Left ventricle myocardium inferior (tissue), 1 donor: Measurements from ENCODE around the gene SRGN. TPM values are rescaled to one million over a fixed set of nuclear protein-coding genes. Genes with fewer than 3 reads are reported as not detected.

Source experiments
- DNase-seq: peaks from one replicate; pipeline ENCODE4 v3.0.0-alpha.2; 2020
- H3K27ac ChIP-seq: fragments of 200-600 bp; replicated peaks from 2 replicates; pipeline ENCODE4 v1.8.0; 2021
- H3K27me3 ChIP-seq: fragments of 200-600 bp; 2 replicates; pipeline ENCODE4 v1.8.0; 2021; ENCODE audit warnings: low read depth
- H3K36me3 ChIP-seq: fragments of 200-600 bp; 2 replicates; pipeline ENCODE4 v1.8.0; 2021
- H3K4me1 ChIP-seq: fragments of 200-600 bp; 2 replicates; pipeline ENCODE4 v1.8.0; 2021
- H3K4me3 ChIP-seq: fragments of 200-600 bp; 2 replicates; pipeline ENCODE4 v1.8.0; 2021; ENCODE audit warnings: mild to moderate bottlenecking, moderate library complexity
- H3K9me3 ChIP-seq: fragments of 200-600 bp; replicated peaks from 2 replicates; pipeline ENCODE4 v1.8.0; 2021
- CTCF ChIP-seq: fragments of 200-600 bp; IDR thresholded peaks from 2 replicates; pipeline ENCODE4 v1.8.0; 2021; ENCODE audit warnings: antibody characterized with exemption, mild to moderate bottlenecking, borderline replicate concordance
- intact Hi-C: fragments of 100-400 bp; cut with micrococcal nuclease; formaldehyde crosslinking; loops from one replicate; pipeline ENCODE4 v1.11.0; 2022
- total RNA-seq: library from RNA; stranded (reverse); fragmentation: NEBNext Ultra II Directional; extraction: Animal tissue kit (Norgen Biotek cat#: 25700); gene quantifications from one replicate; pipeline ENCODE4 v1.2.1, GENCODE V29; 2021
- donor health status: DM: no; HTN: yes; CAD: no; lungs with severe emphysema.

The SRGN gene
- total RNA-seq, 1 donor from 2014 or later = 37.2 TPM

GRCh38 chr10:69107699-69108098, 19.8 kb downstream of the SRGN start:
- no peak for TF ChIP-seq CTCF
- Histone ChIP-seq H3K9me3 (no peaks in the 10 kb centered on the region), H3K27me3 (no peaks in the 10 kb centered on the region), H3K4me1 (no peaks in the 10 kb centered on the region), H3K27ac (no peak overlapping the region), H3K36me3 (no peaks in the 10 kb centered on the region), H3K4me3 (no peak overlapping the region)
- DNase-seq = no peak
- intact Hi-C loops = no loop called here

DNA sequence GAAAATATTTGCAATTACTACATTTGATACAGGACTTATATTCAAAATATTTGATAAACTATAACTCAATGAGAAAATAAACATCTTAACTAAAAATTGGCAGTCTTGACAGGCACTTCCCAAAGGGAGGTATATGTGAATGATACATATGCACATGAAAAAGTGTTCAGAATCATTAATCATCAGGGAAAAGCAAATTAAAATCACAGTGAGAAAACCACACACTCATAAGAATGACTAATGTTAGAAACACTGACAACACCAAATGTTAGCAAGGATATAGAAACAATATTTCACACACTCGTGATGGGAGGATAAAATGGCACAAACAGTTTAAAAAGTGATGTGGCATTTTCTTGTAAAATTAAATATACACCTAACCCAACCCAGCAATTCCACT, 32.0 kb downstream of the SRGN start:
- no peak for TF ChIP-seq CTCF
- H3K9me3 ChIP-seq = no peaks in the 10 kb centered on the region
- H3K36me3 ChIP-seq = no peaks in the 10 kb centered on the region
- H3K4me3 ChIP-seq = no peak overlapping the region
- H3K27ac ChIP-seq = no peak overlapping the region
- intact Hi-C loops = no loop called here
- peaks cover 18% of the 10 kb centered on the region for H3K4me1 ChIP-seq
- DNase-seq = no peak
- no peaks in the 10 kb centered on the region for H3K27me3 ChIP-seq

DNA sequence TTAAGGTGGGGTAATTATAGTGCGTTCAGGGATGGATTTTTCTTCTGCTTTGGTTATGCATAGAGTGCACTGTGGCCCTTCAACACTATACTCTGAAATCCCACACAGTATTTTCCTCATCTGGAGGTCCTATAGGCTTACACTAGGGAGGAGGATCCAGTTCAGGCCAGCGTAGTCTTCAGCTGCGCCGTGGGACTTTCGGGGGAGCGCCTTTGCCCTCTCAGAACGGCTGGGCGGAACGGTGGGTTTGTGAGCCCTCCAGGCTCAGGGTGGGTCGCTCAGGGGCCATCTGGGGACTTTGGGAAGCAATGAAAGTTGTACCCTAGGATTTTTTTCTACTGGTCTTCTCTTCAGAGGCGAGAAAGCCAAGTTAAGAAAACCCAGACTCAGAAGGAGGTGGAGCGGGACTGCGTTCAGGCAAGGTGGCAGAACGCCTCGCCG, 35.4 kb downstream of the SRGN start:
- Histone ChIP-seq H3K4me3 (peak overlapping the region; percentile 86), H3K36me3 (no peaks in the 10 kb centered on the region), H3K27me3 (no peaks in the 10 kb centered on the region), H3K9me3 (no peaks in the 10 kb centered on the region), H3K4me1 (peaks cover 33% of the 10 kb centered on the region), H3K27ac (peak overlapping the region; percentile 99)
- intact Hi-C loops = no loop called here
- DNase-seq = peak; percentile 57
- TF ChIP-seq CTCF = no peak

DNA sequence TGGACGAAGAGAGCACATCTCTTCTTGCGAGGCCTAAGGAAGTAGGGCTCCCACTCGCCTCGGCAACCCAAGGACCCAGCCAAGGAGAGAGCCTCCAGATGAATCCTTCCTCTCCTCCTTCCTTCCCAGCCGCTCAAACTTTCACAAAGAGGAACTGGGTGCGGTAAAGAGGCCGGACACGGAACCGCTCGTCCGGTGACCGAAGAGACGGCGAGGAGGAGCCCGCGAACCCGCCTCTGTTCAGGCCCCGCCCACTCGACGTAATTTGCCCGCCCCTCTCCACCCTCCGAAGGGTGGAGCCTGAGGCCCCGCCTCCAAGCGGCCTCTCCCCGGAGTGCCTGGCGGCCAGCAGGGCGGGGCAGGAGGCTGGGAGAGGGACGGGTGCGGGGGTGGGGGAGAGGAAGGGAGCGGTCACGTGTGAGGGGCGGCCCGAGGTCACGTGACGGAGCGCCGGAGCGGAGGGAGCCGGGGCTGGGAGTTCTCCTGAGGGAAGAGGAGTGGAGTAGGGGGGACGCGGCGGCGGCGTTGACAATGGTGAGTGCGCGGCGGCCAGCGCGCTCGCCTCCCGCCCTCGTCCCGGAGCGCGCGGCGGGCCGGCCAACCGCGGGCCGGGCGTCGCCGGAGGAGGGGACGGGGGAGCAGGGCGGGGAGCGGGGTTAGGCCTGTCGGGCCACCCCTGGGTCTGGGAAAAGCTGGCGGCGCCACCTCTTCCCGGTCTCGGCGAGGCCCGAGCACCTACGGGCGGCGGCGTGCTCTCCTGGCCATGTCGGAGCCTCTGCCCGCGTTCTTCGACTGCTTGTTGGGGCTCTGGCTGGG, 36.1 kb downstream of the SRGN start, which contains the start of gene VPS26A:
TSS of gene VPS26A (plus strand) at position 432 of the 816 bp plus-strand sequence. CDS start at position 532, 100 bp downstream.
- Histone ChIP-seq H3K9me3 (no peaks in the 10 kb centered on the region), H3K27ac (peak within 1 kb of the TSS; percentile 99), H3K4me3 (peak within 1 kb of the TSS; percentile 86), H3K4me1 (peaks cover 38% of the 10 kb centered on the region), H3K27me3 (no peaks in the 10 kb centered on the region), H3K36me3 (no peaks in the 10 kb centered on the region)
- intact Hi-C loops = no loop called here
- peak; percentile 42 for TF ChIP-seq CTCF
- DNase-seq = peak; percentile 99

DNA sequence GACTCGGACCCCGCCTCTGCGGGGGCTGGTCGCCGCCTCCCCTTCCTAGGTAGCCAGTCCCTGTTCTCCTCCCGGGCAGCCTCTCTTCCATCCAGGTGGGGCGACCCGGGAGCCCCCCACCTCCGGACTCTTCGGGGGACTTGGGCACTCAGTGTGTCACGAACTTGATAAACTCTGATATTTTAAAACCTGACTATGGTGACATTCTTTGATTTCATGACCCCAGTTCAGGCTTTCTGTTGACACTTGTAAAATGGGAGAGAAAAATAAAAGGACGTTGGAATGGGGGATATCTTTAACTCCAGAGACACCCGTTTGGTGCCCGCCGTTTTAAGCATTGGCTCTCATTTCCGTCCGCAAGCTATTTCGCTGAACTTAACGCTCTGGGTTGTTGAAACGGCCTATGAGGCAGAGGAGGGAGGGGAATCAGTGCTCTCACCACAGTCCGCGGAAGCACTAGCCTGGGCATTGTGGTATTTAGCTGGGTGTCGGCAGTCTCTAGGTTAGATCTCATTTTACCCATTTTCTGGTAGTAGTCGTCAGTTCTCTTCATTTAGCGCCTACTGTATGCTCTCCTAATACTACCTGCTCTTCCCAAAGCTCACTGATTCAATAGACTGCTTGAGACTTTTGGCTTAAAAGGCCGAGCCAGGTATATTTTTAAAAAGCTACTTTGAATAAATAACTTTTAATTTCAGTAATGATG, 36.8 kb downstream of the SRGN start:
- no peaks in the 10 kb centered on the region for H3K36me3 ChIP-seq
- peak overlapping the region; percentile 86 for H3K4me3 ChIP-seq
- DNase-seq = peak; percentile 34
- H3K27ac ChIP-seq = peak overlapping the region; percentile 99
- intact Hi-C loops = no loop called here
- H3K9me3 ChIP-seq = no peaks in the 10 kb centered on the region
- TF ChIP-seq CTCF = no peak
- H3K27me3 ChIP-seq = no peaks in the 10 kb centered on the region
- peaks cover 46% of the 10 kb centered on the region for H3K4me1 ChIP-seq
